GM12864 (cell line): ENCODE data around the gene KCTD11.

Experiments used
- DNase-seq: peaks from one replicate; pipeline ENCODE4 v3.0.0-alpha.2; 2011; ENCODE audit warnings: low read depth
- H3K4me3 ChIP-seq: 2 replicates; pipeline ENCODE4 v1.5.1; 2011; ENCODE audit warnings: mild to moderate bottlenecking, low read depth, low read length, control low read depth
- TF ChIP-seq, protein P1 (sequence below): IDR thresholded peaks from 2 replicates; pipeline ENCODE4 v1.5.1; 2011; ENCODE audit warnings: low read depth, mild to moderate bottlenecking, moderate library complexity, low read length, control low read depth, inconsistent platforms; ENCODE audit errors: missing control alignments

Gene KCTD11

DNA sequence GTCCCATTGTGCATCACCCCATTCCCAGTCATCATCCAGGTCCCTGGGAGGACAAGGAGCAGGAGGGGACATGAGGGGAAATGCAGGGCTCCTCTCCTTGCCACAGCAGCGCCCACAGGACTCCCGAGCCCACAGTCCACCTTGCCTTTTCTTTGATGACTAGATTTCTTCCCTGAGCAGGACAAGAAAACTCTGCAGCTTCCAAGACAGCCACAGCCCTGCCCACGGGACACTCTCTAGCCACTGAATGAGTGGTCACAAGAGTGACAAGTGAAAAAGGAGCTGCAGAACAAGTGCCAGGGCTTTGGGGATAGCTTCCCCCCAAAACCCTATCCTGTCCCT lies 27.6 kb upstream of the KCTD11 start:
- no peak overlapping the region for H3K4me3 ChIP-seq
- no peak for DNase-seq
- TF ChIP-seq, protein P1, sequence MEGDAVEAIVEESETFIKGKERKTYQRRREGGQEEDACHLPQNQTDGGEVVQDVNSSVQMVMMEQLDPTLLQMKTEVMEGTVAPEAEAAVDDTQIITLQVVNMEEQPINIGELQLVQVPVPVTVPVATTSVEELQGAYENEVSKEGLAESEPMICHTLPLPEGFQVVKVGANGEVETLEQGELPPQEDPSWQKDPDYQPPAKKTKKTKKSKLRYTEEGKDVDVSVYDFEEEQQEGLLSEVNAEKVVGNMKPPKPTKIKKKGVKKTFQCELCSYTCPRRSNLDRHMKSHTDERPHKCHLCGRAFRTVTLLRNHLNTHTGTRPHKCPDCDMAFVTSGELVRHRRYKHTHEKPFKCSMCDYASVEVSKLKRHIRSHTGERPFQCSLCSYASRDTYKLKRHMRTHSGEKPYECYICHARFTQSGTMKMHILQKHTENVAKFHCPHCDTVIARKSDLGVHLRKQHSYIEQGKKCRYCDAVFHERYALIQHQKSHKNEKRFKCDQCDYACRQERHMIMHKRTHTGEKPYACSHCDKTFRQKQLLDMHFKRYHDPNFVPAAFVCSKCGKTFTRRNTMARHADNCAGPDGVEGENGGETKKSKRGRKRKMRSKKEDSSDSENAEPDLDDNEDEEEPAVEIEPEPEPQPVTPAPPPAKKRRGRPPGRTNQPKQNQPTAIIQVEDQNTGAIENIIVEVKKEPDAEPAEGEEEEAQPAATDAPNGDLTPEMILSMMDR: no peak

DNA sequence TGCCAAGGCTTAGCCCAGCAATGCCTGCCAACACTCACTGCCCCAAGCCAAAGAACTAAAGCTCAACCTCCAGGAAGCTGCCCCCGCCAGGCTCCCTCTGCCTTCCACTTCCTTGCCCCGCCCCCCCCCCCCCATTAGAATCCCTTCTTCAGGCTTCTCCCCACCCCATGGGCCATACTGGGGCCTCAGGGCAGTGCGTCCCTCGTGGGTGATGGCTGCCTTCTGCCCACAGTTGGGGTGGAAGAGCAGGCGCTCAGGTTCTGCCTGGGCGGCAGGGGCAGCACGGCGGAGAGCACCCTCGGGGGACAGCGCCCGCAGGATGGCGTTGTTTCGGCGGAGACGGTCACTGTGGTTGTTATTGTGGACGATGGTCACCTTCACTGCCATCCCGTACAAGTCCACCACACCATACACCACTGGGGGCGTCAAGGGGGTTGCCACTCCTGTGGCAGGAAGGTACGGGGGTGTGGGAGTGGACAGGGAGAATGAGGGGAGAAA lies 26.9 kb upstream of the KCTD11 start:
- H3K4me3 ChIP-seq: no peak overlapping the region
- DNase-seq: no peak
- TF ChIP-seq, protein P1: no peak

- no peak overlapping the region for H3K4me3 ChIP-seq
- DNase-seq: no peak
- TF ChIP-seq, protein P1: no peak
Observed at GRCh38 chr17:7326186-7326585, 25.8 kb upstream of the KCTD11 start.

DNA sequence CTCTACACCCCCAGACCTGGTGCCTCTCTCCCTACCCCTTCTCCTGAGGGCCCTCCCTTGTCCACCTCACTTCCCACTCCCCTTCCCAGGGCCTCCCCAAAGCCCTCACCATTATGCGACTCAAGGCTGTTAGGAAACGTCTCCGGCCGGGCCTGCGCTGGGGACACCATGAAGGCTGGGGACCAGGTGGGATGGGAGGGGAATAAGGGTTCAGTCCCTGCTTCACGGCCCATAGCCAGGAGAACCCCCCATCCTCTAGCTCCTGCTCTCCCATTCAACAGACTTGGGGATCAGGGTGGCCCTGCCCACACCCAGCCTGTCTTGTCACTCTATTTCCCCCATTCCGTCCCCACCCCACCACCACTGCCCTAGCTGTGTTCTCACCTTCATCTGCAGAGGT lies 24.9 kb upstream of the KCTD11 start:
- no peak overlapping the region for H3K4me3 ChIP-seq
- DNase-seq: no peak
- TF ChIP-seq, protein P1: no peak

GRCh38 chr17:7327501-7327900 lies 24.5 kb upstream of the KCTD11 start:
- no peak for DNase-seq
- no peak overlapping the region for H3K4me3 ChIP-seq
- TF ChIP-seq, protein P1: no peak

DNA sequence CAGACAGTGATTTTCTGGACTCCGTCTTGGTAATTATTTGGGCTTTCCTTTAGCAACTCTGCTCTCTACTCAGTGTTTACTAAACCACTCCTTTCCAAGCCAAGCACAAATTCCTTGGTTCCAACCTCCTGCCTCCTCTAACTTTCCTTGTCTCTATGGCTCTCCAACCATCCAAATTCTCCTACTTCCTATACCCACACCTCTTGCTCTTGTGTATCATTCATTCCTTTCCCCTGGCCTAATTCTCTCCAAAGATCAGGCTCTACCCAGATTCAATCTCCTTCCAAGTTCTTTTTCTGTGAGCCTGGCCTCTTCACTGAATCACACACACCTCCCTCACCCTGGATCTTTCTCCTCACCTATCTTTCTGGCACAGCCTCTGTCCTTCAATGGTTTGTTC lies 24.0 kb upstream of the KCTD11 start:
- peak overlapping the region; percentile 65; the same call in 1 of the 2 replicates for H3K4me3 ChIP-seq
- TF ChIP-seq, protein P1: no peak
- DNase-seq: no peak

DNA sequence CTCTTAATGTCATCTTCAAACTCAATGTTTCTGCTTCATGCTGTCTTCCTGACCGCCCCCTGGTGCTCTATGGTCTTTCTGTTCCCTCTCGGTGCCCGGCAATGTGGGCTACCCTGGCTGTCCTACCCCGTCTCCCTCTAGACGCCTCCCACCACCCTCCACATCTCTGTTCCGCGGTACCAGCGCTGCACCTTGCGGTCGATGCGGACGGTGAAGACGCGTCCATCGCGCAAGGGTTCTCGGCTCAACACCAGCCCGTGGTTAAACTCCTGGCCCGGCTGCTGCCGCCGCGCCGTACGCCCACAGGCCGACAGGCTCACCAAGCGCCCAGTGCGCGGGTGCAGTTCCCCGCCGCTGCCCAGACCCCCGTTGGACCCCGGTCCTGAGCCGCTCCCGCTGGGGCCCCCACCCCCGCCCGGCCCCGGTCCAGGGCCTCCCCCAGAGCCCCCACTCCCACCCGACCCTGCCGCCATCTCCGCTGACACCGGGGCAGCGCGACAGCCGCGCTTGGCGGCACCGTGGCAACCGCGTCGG lies 23.1 kb upstream of the KCTD11 start, which contains the start of gene NEURL4:
Gene NEURL4, minus strand, starts transcription at position 496 of the 534 bp plus-strand sequence. Its CDS starts 23 bp downstream, at position 473.
- DNase-seq: no peak
- peak within 1 kb of the TSS; percentile 65 for H3K4me3 ChIP-seq
- TF ChIP-seq, protein P1: no peak
